GM20000 (cell line): ENCODE measurements around the gene CREB3L1.

Source experiments
- DNase-seq: peaks from one replicate; pipeline ENCODE4 v3.0.0; 2012; ENCODE audit warnings: low spot score
- CTCF ChIP-seq: IDR thresholded peaks from 2 replicates; pipeline ENCODE4 v1.5.1; 2012; ENCODE audit warnings: mild to moderate bottlenecking, control low read depth; ENCODE audit errors: extremely low read depth, missing control alignments

Gene CREB3L1

GRCh38 chr11:46335271-46335670 is 57.8 kb downstream of the CREB3L1 start:
- DNase-seq: no peak
- no peak for TF ChIP-seq CTCF

GRCh38 chr11:46335890-46336562 is 58.6 kb downstream of the CREB3L1 start:
- no peak for TF ChIP-seq CTCF
- DNase-seq: no peak

GRCh38 chr11:46336563-46337180 is 59.2 kb downstream of the CREB3L1 start:
- no peak for TF ChIP-seq CTCF
- DNase-seq: no peak

GRCh38 chr11:46337626-46338345 is 60.3 kb downstream of the CREB3L1 start:
- no peak for TF ChIP-seq CTCF
- DNase-seq: no peak

GRCh38 chr11:46338636-46338987 is 61.1 kb downstream of the CREB3L1 start:
- TF ChIP-seq CTCF: no peak
- DNase-seq: no peak

GRCh38 chr11:46338988-46339666 is 61.7 kb downstream of the CREB3L1 start:
- TF ChIP-seq CTCF: no peak
- DNase-seq: no peak

- no peak for TF ChIP-seq CTCF
- no peak for DNase-seq
These were observed 62.4 kb downstream of the CREB3L1 start for GRCh38 chr11:46339816-46340215.
